ENCODE measurements around the gene RGS10. TPM values are rescaled to one million over a fixed set of nuclear protein-coding genes. Genes with fewer than 3 reads are reported as not detected.

RGS10 gene
- total RNA-seq, 4 donors from 2014 or later = 21.4 to 97.6 (median 35.5) TPM

DNA sequence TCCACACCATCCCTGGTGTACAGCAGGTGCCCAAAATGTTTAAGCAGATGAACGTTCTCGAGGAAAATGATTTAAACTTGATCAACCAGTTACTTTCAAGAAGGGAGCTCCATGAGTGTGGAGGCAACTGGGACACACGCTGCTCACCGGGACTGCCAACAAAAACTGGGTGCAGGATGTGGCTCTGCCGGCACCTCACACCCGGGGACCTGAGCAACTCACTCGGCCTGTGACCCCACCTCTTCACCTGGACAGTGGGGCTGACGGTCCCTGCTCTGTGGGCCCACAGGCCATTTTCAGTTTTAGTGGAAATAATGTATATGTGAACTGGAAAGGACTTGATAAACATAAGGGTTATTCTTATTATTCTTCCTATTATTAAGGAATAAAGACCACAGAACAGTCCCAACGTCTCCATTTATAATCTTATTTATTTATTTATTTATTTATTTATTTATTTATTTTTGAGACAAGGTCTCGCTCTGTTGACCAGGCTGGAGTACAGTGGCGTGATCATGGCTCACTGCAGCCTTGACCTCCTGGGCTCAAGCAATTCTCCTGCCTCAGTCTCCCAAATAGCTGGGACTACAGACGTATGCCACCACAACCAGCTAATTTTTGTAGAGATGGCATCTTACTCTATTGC is 60.6 kb downstream of the RGS10 start:
- Histone ChIP-seq H3K4me3 (replicated peaks in 1 of 3) (no peak overlapping the region), H3K9me3 (no peaks in the 10 kb centered on the region), H3K27ac (no peak overlapping the region), H3K36me3 (no peaks in the 10 kb centered on the region), H3K27me3 (no peaks in the 10 kb centered on the region), H3K4me1 (no peaks in the 10 kb centered on the region)
- DNase-seq = no peak
- intact Hi-C loops (cut with DNase I) = no loop called here
- TF ChIP-seq, protein P1, sequence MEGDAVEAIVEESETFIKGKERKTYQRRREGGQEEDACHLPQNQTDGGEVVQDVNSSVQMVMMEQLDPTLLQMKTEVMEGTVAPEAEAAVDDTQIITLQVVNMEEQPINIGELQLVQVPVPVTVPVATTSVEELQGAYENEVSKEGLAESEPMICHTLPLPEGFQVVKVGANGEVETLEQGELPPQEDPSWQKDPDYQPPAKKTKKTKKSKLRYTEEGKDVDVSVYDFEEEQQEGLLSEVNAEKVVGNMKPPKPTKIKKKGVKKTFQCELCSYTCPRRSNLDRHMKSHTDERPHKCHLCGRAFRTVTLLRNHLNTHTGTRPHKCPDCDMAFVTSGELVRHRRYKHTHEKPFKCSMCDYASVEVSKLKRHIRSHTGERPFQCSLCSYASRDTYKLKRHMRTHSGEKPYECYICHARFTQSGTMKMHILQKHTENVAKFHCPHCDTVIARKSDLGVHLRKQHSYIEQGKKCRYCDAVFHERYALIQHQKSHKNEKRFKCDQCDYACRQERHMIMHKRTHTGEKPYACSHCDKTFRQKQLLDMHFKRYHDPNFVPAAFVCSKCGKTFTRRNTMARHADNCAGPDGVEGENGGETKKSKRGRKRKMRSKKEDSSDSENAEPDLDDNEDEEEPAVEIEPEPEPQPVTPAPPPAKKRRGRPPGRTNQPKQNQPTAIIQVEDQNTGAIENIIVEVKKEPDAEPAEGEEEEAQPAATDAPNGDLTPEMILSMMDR (IDR thresholded peaks at IDR 0.05) = no peak
- TF ChIP-seq POLR2A (IDR thresholded peaks at IDR 0.05) = no peak
- 85 to 93% methylated on average over 12 of the region's 12 CpGs for WGBS, 2 donors

DNA sequence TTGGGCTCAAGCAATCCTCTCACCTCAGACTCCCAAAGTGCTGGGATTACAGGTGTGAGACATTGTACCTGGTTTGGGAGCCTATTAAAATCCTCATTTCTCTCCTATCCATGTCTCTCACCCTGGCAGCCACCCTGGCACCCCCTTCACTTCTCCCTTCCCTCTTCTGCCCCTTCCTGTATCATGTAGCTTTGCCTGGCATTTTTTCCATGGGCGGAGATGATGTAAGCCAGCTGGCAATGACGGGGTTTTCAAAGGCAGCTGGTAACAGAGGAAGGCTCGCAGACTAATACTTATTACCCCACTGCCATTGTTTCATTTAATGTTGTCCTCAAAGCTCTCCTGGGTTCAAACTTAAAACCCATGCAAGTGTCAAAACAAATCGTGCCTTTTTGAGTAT is 61.9 kb downstream of the RGS10 start:
- no peaks in the 10 kb centered on the region for H3K27me3 ChIP-seq
- no peak for DNase-seq
- H3K27ac ChIP-seq = no peak overlapping the region
- H3K9me3 ChIP-seq = no peaks in the 10 kb centered on the region
- TF ChIP-seq POLR2A (IDR thresholded peaks at IDR 0.05) = no peak
- TF ChIP-seq, protein P1 (IDR thresholded peaks at IDR 0.05) = no peak
- no peaks in the 10 kb centered on the region for H3K4me1 ChIP-seq
- H3K4me3 ChIP-seq (replicated peaks in 1 of 3) = no peak overlapping the region
- H3K36me3 ChIP-seq = no peaks in the 10 kb centered on the region
- intact Hi-C loops (cut with DNase I) = no loop called here
- 80 to 87% methylated on average over 4 of the region's 4 CpGs for WGBS, 2 donors

DNA sequence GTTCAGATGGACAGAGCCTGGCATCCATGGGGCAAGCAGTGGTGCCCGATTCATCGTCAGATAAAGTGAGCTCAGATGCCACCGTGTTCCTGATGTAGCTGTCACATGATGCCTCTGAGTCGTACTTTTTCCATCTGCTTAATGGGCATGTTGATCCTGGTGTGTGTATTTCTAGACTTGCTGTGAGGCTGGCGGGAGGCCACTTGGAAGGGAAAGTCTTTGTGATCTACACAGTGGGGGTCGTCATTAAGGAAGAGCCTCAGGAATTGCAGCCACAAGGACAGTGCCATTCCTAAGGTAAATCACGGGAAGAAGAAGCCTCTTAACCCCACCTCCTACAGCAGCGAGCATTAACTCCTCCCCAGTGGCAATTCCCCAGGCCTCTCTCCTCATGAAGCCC is 63.0 kb downstream of the RGS10 start:
- Histone ChIP-seq H3K4me3 (replicated peaks in 1 of 3) (no peak overlapping the region), H3K4me1 (no peaks in the 10 kb centered on the region), H3K36me3 (no peaks in the 10 kb centered on the region), H3K9me3 (no peaks in the 10 kb centered on the region), H3K27ac (no peak overlapping the region), H3K27me3 (no peaks in the 10 kb centered on the region)
- TF ChIP-seq, protein P1 (IDR thresholded peaks at IDR 0.05) = no peak
- TF ChIP-seq POLR2A (IDR thresholded peaks at IDR 0.05) = no peak
- DNase-seq = no peak
- WGBS, 2 donors = 51 to 64% methylated on average over 8 of the region's 8 CpGs
- intact Hi-C loops (cut with DNase I) = no loop called here

DNA sequence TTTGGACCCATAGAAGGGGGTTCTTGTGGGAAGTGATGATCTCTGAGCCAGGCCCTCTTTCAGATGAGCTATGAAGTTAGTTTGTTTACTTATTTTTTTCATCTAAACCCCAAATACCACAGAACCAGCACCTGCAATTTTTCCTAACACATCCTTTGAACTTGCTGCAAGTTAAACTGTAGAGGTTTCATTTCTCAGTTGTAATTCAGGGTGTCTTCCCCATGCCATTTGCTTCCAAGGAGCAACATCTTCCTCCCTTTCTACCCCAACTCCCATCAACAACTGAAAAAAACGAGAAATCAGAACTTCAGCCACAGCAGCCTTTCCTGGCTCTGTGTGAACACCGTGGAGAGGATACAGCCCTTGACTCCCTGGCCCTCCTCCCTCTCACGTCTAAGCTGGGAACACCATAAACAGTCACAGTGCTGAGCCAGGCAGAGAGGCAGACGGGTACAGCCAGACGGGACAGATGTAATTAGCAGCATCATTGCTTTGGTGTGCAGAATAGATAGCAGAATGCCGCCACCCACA is 63.6 kb downstream of the RGS10 start:
- 31% methylated on average over 6 of the region's 6 CpGs for WGBS, 2 donors
- no peak overlapping the region for H3K27ac ChIP-seq
- H3K27me3 ChIP-seq = no peaks in the 10 kb centered on the region
- intact Hi-C loops (cut with DNase I) = no loop called here
- no peaks in the 10 kb centered on the region for H3K36me3 ChIP-seq
- H3K4me1 ChIP-seq = no peaks in the 10 kb centered on the region
- no peak overlapping the region for H3K4me3 ChIP-seq (replicated peaks in 1 of 3)
- TF ChIP-seq POLR2A (IDR thresholded peaks at IDR 0.05) = no peak
- TF ChIP-seq, protein P1 (IDR thresholded peaks at IDR 0.05) = no peak
- peak in 1 of 2 donors; percentile 18 for DNase-seq
- no peaks in the 10 kb centered on the region for H3K9me3 ChIP-seq

DNA sequence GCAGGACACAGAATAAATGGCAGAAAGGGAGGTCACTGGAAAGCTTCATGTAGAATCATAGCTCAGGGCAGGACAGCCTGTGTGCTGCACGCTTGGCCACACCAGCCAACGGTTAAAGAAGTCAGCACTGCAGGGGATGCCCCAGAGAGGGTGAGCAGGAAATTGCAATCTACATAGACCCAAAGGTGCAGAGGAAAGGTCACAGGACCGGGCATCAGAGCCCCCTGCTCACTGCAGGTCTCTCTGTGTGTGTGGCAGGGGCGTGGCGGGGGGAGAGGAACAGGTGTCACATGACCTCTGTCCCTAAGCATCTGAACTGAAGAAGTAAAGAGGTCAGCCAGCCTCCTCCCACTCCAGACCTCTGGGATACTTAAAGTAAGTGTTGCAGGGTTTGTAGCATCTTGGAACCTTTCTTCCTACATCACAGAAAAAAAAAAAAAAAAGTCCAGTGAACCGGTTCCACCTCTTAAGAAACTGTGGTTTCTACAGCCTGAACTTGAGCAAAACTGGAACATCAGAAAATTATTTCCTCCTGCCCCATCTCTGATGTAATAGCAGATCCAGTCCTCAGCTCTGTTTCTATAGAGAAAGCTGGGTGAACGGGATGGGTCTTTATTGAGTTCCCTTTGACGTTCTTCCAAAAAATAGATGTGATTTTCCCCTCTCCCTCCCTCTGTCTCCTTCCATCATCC is 64.3 kb downstream of the RGS10 start:
- Histone ChIP-seq H3K4me1 (no peaks in the 10 kb centered on the region), H3K4me3 (replicated peaks in 1 of 3) (no peak overlapping the region), H3K27ac (no peak overlapping the region), H3K27me3 (no peaks in the 10 kb centered on the region), H3K9me3 (no peaks in the 10 kb centered on the region), H3K36me3 (no peaks in the 10 kb centered on the region)
- 40 to 57% methylated on average over 8 of the region's 8 CpGs for WGBS, 2 donors
- no peak for TF ChIP-seq POLR2A (IDR thresholded peaks at IDR 0.05)
- TF ChIP-seq, protein P1 (IDR thresholded peaks at IDR 0.05) = no peak
- intact Hi-C loops (cut with DNase I) = no loop called here
- DNase-seq = no peak
